Nephron (organoid): ENCODE data around the gene MYT1.
"Not testable (repeated sequence)": the region's sequence is repeated elsewhere in the genome, so short reads cannot be mapped to it uniquely, and the experiment has no call there.

Experiments
- H3K27ac Mint-ChIP-seq, 3 experiments: 2 replicates each; pipeline ENCODE4 v1.8.0; 2020; ENCODE audit warnings: mixed read lengths in 3 of 3, mild to moderate bottlenecking in 2 of 3, moderate library complexity in 1 of 3
- H3K27me3 Mint-ChIP-seq: 2 replicates; pipeline ENCODE4 v1.8.0; 2021; ENCODE audit warnings: low read depth, mild to moderate bottlenecking, moderate library complexity, mixed read lengths
- H3K36me3 Mint-ChIP-seq: 2 replicates; pipeline ENCODE4 v1.8.0; 2020; ENCODE audit warnings: low read depth, mixed read lengths
- H3K4me1 Mint-ChIP-seq: 2 replicates; pipeline ENCODE4 v1.8.0; 2020; ENCODE audit warnings: mixed read lengths
- H3K4me3 Mint-ChIP-seq, 3 experiments: 2 replicates each; pipeline ENCODE4 v1.8.0; 2020; ENCODE audit warnings: mild to moderate bottlenecking in 3 of 3, mixed read lengths in 3 of 3, moderate library complexity in 2 of 3
- H3K9me3 Mint-ChIP-seq: 2 replicates; pipeline ENCODE4 v1.8.0; 2020; ENCODE audit warnings: mixed read lengths
- TF ChIP-seq, protein P1 (sequence below), 3 experiments: fragments of 200-600 bp; sonication (generic); IDR thresholded peaks; one replicate each; pipeline ENCODE4 v1.5.0; 2021; ENCODE audit warnings: antibody characterized with exemption in 3 of 3; ENCODE audit not compliant: unreplicated experiment in 3 of 3

The MYT1 gene

DNA sequence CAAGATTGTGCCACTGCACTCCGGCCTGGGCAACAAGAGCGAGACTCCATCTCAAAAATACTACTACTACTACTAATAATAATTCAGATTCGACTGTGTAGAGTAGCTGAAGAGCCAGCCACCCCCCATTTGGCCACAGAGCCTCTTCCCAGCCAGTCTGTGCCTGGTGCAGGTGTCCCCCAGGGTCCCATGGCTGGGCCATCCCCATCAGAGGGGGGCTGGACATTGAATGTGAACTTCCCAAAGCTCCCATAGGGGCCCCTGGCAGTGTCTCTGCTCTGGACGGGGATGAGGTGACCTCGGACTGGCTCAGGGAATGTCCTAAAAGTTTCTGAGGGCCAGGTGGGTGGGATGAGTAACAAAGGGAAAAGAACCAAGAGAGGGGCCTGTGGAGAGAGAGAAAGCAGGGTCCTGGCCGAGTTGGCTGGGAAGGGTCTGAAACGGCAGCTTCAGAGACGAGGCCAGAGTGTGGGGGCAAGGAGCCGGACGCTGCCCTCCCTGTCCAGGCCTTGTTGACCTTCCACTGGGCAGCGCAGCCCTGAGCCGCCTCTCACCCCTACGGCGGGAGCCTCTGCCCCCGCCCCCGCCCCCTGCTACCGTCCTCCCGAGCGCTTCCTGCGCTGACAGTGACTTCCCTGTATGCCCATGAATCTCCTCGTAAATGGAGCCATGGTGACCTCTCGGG lies 66.4 kb downstream of the MYT1 start:
- H3K27ac Mint-ChIP-seq: peak overlapping the region in 1 of 3 experiments; percentile 29
- H3K36me3 Mint-ChIP-seq: no peaks in the 10 kb centered on the region
- H3K27me3 Mint-ChIP-seq: peaks cover 17% of the 10 kb centered on the region
- H3K4me1 Mint-ChIP-seq: peaks cover 25% of the 10 kb centered on the region
- TF ChIP-seq, protein P1, sequence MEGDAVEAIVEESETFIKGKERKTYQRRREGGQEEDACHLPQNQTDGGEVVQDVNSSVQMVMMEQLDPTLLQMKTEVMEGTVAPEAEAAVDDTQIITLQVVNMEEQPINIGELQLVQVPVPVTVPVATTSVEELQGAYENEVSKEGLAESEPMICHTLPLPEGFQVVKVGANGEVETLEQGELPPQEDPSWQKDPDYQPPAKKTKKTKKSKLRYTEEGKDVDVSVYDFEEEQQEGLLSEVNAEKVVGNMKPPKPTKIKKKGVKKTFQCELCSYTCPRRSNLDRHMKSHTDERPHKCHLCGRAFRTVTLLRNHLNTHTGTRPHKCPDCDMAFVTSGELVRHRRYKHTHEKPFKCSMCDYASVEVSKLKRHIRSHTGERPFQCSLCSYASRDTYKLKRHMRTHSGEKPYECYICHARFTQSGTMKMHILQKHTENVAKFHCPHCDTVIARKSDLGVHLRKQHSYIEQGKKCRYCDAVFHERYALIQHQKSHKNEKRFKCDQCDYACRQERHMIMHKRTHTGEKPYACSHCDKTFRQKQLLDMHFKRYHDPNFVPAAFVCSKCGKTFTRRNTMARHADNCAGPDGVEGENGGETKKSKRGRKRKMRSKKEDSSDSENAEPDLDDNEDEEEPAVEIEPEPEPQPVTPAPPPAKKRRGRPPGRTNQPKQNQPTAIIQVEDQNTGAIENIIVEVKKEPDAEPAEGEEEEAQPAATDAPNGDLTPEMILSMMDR (IDR thresholded peaks at IDR 0.05; ENCODE audit: unreplicated experiment in 3 of 3): no peak
- H3K4me3 Mint-ChIP-seq: no peak overlapping the region
- no peaks in the 10 kb centered on the region for H3K9me3 Mint-ChIP-seq

DNA sequence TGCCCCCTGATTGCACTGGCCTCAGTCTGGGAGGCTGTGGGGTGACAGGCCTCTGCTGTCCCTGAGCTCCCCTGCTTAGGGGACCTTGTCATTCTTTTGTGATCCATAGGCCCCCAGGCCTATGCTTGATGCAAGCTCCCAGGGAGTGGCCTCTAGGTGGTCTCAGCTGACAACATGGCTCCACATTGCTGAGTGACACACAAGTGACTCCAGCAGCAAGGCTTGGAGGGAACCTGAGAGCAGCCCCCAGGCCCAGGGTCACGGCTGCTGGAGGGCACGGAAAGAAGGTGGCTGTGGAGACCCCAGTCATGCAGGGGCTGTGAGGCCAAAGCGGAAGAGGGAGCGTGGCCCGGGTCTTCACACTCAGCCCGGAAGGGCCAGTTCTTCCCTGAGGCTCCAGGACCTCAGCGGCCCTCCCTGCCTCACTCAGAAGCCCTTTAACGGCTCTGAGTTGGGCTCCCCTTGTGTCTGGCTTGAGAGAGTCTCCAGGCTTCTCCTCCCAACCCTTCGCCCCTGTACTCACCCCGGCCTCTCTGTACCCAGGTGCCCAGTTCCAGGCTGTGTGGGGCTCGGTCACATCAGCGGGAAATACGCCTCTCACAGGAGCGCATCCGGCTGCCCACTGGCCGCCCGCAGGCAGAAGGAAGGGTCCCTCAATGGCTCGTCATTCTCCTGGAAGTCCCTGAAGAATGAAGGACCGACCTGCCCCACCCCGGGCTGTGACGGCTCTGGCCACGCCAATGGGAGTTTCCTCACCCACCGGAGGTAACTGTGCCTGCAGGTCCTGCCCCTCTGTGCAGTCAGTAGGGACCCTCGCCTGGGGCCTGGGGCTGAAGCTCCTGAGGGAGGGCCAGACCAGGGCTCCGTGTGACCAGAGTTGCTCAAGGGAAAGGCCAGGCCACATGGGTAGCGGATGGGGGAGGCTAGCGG lies 67.6 kb downstream of the MYT1 start:
- H3K36me3 Mint-ChIP-seq: no peaks in the 10 kb centered on the region
- peaks cover 17% of the 10 kb centered on the region for H3K27me3 Mint-ChIP-seq
- H3K4me1 Mint-ChIP-seq: peaks cover 18% of the 10 kb centered on the region
- H3K4me3 Mint-ChIP-seq: no peak overlapping the region
- no peak overlapping the region for H3K27ac Mint-ChIP-seq
- TF ChIP-seq, protein P1 (IDR thresholded peaks at IDR 0.05; ENCODE audit: unreplicated experiment in 3 of 3): no peak
- no peaks in the 10 kb centered on the region for H3K9me3 Mint-ChIP-seq

DNA sequence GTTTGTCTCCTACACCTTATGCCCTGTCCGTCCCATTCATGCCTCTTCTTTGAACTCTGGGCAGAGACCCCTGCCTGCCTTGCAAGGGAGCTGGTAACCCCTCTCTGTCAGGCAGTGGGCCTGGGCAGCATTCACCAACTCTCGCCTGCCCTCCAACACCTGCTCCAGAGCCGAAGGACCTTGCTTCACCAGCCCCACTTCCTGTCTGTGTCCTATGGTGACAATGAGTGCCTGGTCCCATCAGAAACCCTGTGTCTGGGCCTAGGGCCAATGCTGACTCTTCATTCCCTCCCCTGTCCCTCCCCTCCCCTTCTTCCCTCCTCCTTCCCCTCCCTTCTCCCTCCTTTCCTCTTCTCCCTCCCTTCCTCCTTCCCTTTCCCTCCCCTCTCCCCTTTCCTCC lies 68.5 kb downstream of the MYT1 start:
- TF ChIP-seq, protein P1 (IDR thresholded peaks at IDR 0.05; ENCODE audit: unreplicated experiment in 3 of 3): no peak
- H3K4me3 Mint-ChIP-seq: no peak overlapping the region
- no peaks in the 10 kb centered on the region for H3K9me3 Mint-ChIP-seq
- no peaks in the 10 kb centered on the region for H3K36me3 Mint-ChIP-seq
- peaks cover 16% of the 10 kb centered on the region for H3K27me3 Mint-ChIP-seq
- H3K4me1 Mint-ChIP-seq: peaks cover 18% of the 10 kb centered on the region
- peak overlapping the region in 1 of 3 experiments; percentile 22 for H3K27ac Mint-ChIP-seq

GRCh38 chr20:64233725-64234124 lies 69.5 kb downstream of the MYT1 start:
- H3K4me3 Mint-ChIP-seq: no peak overlapping the region
- no peaks in the 10 kb centered on the region for H3K9me3 Mint-ChIP-seq
- H3K27ac Mint-ChIP-seq: peak overlapping the region in 1 of 3 experiments; percentile 3
- H3K4me1 Mint-ChIP-seq: peaks cover 18% of the 10 kb centered on the region
- TF ChIP-seq, protein P1 (IDR thresholded peaks at IDR 0.05; ENCODE audit: unreplicated experiment in 3 of 3): no peak
- H3K36me3 Mint-ChIP-seq: no peaks in the 10 kb centered on the region
- peaks cover 12% of the 10 kb centered on the region for H3K27me3 Mint-ChIP-seq

DNA sequence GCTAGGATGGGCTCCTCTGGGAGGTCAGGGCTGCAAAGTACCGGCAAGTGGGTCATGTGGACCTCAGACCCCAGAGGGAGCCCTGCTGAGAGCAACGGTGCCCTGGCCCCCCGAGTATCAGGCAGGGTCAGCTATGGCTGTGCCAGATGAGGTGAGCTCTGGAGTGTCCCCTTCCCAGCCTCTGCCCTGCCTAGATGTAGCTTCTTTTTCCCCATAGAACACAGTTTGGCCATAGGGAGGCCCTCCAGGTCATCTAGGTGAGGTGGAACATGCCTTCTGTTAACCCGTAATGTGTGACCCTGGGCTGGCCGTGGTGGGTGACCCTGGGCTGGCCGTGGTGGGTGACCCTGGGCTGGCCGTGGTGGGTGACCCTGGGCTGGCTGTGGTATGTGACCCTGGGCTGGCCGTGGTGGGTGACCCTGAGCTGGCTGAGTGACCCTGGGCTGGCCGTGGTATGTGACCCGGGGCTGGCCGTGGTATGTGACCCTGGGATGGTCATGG lies 70.1 kb downstream of the MYT1 start:
- Mint-ChIP-seq H3K9me3 (no peaks in the 10 kb centered on the region), H3K4me3 (no peak overlapping the region), H3K27ac (no peak overlapping the region), H3K4me1 (peaks cover 18% of the 10 kb centered on the region), H3K36me3 (no peaks in the 10 kb centered on the region), H3K27me3 (peaks cover 15% of the 10 kb centered on the region)
- TF ChIP-seq, protein P1 (IDR thresholded peaks at IDR 0.05; ENCODE audit: unreplicated experiment in 3 of 3): no peak

DNA sequence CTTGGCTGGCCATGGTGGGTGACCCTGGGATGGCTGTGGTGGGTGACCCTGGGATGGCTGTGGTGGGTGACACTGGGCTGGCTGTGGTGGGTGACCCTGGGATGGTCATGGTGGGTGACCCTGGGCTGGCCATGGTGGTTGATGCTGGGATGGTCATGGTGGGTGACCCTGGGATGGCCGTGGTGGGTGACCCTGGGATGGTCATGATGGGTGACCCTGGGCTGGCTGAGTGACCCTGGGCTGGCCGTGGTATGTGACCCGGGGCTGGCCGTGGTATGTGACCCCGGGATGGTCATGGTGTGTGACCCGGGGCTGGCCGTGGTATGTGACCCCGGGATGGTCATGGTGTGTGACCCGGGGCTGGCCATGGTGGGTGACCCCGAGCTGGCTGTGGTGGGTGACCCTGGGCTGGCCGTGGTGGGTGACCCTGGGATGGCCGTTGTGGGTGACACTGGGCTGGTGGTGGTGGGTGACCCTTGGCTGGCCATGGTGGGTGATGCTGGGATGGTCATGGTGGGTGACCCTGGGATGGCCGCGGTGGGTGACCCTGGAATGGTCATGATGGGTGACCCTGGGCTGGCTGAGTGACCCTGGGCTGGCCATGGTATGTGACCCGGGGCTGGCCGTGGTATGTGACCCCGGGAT lies 70.8 kb downstream of the MYT1 start:
- not testable (repeated sequence) for H3K36me3 Mint-ChIP-seq, H3K9me3 Mint-ChIP-seq, H3K27ac Mint-ChIP-seq, H3K4me3 Mint-ChIP-seq
- peaks cover 14% of the 10 kb centered on the region for H3K4me1 Mint-ChIP-seq
- peaks cover 15% of the 10 kb centered on the region for H3K27me3 Mint-ChIP-seq
